ENCODE data around the gene HSPB8.
"Not testable (repeated sequence)": the region's sequence is repeated elsewhere in the genome, so short reads cannot be mapped to it uniquely, and the experiment has no call there.

HSPB8 gene

DNA sequence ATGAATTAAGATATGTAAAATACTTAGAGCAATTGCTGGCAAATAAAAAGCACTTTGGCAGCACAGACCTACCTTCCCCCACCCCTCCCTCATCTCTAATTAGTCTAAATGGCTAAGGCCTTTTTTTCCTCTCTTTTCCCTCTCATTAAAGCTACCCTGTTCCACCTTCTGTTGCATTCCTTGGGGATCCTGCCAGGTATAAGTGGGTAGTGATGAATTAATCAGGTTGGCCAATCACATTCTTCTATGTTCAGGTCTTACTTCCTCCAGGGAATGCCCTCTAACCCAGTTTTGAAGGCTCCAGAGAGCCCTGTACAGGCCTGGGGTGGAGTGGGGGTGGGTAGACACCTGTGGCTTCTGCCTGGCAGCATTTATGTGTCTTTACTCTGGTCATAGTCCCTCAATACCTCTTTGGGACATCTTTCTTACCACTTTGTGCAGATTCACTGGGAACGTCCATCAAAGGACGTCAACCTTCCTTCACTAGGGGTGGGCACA lies 28.4 kb downstream of the HSPB8 start:
- DNase-seq, result no peak

- DNase-seq, result no peak
Measured at GRCh38 chr12:119208626-119209061, 29.9 kb downstream of the HSPB8 start.

DNA sequence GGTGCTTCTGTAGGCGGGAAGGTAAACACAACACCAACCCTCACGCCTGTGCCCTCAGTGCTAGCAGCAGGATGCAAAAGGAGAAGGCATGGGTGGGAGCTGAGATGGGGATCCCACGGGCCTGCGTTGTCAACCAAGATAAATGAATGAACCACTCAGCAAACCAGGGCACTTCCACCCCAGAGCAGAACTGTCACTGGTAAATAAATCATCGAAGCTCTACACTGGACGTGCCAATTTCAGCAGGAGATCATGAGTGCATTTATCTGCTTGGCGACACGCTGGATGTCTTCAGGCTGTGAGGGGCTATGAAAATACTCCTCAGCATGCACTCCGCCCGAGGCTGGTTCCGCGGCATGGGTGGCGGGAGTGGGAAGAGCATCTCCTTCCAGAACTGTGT lies 33.2 kb downstream of the HSPB8 start:
- DNase-seq, result no peak

- DNase-seq, result no peak
Measured at GRCh38 chr12:119216084-119216483, 37.4 kb downstream of the HSPB8 start.

DNA sequence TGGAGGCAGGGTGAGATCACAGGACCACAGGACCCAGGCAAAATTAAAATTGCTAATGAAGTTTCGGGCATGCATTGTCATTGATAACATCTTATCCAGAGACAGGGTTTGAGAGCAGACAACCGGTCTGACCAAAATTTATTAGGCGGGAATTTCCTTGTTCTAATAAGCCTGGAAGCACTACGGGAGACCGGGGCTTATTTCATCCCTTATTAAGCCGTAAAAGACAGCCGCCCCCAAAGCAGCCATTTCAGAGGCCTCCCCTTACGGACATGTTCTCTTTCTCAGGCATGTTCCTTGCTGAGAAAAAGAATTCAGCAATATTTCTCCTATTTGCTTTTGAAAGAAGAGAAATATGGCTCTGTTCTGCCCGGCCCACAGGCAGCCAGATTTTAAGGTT lies 40.1 kb downstream of the HSPB8 start:
- not testable (repeated sequence) for DNase-seq

GRCh38 chr12:119222222-119222951 lies 43.7 kb downstream of the HSPB8 start:
- DNase-seq, result no peak

DNA sequence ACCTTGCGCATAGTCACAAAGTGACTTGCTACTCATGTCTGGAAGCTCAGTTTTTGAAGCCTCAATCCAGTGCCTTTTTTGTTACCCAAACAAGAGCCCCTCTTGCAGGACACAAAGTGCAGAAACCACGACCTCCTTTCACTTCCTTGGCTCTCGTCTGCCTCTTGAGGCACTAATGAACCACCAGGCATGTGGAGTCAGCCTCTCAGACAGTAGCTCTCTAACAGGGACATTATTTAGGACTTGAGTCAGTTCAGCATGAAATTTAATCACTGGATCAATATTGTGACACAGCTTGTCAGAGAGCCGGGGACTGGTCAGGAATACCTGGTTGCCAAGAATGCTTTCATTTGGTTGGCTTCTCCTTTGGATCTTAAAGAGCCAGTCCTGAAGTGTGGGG lies 46.7 kb downstream of the HSPB8 start:
- no peak for DNase-seq

DNA sequence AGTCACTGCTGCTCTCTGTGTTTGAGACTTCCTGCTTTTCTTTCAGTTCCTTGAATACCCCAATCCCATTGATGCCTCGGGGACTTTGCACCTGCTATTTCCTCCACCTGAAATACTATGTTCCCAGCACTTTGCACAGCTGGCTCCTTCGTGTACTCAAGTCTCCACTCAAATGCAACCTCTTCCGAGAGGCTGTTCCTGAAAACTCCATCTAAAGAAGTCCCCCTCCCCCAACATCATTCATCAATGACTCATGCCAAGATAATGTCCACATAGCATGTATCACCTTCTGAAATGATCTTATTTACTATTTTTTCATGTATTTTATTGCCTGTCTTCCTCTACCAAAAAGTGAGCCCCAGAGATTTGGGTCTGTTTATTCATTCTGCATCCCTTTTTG lies 48.6 kb downstream of the HSPB8 start:
- no peak for DNase-seq

- DNase-seq, result no peak
Measured at GRCh38 chr12:119229205-119229604, 50.5 kb downstream of the HSPB8 start.

DNA sequence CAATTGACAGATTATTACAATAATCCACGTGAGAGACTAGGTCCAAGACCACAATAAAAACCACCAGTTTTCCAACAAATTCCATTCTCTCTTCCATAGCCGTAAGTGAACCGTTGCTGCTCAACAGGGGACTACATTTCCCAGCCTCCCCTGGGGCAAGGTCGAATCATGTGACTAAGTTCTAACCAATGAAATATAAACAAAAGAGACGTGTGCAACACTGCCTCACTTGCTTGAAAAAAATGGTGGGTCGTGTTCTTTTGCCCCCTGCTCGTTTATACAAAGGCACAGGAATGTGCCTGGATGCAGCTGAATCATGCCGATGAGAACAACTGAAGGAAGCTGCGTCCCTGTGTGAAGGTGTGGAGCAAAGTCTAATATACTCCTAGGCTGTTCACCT lies 51.1 kb downstream of the HSPB8 start:
- no peak for DNase-seq

- DNase-seq, result no peak
Measured at GRCh38 chr12:119230807-119231206, 52.1 kb downstream of the HSPB8 start.

- no peak for DNase-seq
Measured at GRCh38 chr12:119231774-119232173, 53.0 kb downstream of the HSPB8 start.

DNA sequence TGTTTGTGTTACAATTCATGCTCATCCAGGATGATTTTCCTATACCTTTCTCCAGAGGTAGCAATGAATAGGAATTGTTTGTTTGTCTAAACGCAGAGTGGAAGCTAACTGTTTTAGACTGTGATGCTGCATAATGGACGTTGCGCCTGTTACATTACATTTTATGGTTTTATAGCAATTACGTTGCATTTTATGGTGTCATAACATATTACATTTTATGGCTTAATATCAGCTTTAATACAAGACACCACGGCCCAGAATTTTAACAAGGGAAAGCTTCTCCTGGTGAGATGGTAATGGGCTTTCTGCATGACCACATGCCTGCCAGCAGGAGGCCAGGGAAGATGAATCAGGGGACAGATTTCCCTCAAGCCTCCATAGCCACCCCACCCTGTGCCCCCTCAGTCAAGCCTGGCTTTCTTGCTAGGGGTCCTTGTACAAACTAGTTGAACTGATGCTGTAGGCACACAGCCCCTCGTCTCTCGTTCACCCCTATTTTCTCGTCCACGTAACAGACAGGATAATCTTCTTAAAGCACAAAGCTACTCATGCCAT lies 56.5 kb downstream of the HSPB8 start:
- DNase-seq, result no peak

- DNase-seq, result no peak
Measured at GRCh38 chr12:119236372-119236771, 57.6 kb downstream of the HSPB8 start.

DNA sequence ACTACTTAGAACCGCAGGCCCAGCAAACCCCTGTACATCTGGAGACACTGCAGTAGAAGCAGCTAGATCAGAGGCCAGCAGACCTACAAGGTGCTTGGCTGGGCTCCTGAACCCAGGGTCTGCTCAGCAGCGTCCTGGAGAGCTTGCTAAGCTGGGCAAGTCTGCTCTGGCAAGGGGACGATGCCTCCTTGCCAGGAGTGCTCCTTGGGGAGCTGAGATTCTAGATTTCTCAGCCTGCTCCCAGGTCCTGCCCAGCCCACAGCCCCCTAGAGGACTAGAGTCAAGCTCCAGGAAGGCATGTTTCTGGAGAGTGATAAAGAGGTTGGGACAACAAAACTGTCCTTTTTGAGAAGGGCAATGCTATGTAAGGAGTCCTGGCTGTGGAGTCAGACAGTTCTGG lies 60.3 kb downstream of the HSPB8 start:
- no peak for DNase-seq

- DNase-seq, result no peak
Measured at GRCh38 chr12:119241049-119241448, 62.3 kb downstream of the HSPB8 start.

DNA sequence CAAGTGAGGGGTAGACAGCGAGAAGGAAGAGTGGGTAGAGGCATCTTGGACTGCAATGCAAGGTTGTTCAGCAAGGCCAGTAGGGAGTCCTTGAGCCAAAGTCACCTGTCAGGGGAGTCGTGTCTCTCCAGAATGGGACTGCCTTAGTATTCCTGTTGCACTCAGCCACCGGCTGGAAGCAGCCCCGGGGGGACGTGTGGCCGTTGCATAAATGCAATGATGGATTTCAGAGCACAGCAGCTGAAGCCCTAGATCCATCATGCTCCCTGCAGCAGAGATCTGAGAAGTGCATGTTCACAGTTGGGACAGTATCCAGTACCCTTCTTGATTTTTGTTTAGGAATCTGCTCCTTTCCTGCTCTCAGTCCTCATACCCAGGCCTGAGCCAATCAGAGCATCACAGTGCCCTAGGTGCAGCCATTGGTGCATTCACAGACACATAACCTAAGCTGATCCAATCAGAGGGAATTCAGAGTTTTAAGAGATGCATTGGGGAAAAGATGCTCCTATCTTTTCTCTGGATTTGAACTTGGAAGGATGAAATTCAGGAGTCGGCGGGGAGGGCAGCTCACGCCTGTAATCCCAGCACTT lies 62.9 kb downstream of the HSPB8 start:
- no peak for DNase-seq
